Measurements from ENCODE around the gene CT55. TPM values are rescaled to one million over a fixed set of nuclear protein-coding genes. Genes with fewer than 3 reads are reported as not detected.

The CT55 gene
- total RNA-seq, 1 experiment from 2014 or later = not detected

DNA sequence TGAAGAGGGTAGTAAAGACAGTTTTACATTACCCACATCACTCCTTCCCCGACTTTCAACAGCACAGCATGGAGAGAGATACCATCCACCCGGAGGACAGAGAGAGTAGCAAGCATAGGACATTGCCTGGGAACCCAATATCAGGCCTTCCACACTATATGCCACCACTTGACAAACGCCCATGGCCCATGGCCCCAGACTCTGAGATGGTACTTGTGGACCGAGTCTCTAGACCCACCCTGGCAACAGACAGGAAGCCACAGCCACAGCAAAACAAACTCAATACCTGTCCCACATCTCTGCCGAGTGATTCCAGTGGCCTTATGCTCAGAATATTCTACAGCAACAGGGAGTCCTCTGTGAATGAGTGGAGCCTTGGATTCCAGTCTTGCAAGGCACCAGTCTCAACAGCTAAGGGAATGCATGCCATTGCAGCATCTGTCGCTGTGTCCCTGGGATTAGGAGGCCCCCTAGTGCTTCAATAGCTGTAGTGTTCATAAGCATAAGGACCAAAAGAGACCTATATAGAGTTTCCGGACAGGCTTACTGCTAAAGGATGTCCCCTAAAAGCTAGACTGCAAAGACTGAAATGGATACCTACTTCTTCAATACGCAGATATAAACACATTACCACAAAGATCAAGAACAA lies 14.7 kb upstream of the CT55 start:
- no peak overlapping the region for H3K18ac ChIP-seq (ENCODE audit: insufficient read length, low read depth, low read length)
- no peak overlapping the region for H3K9ac ChIP-seq (ENCODE audit: extremely low read depth, insufficient read length, low read length)
- Mint-ChIP-seq H3K27ac (peak overlapping the region in 1 of 3 experiments; percentile 19; a peak in 1 of 7 replicates), H3K9me3 (peaks cover 39 to 70% of the 10 kb centered on the region in 2 experiments), H3K27me3 (ENCODE audit: low read depth) (peaks cover 3% of the 10 kb centered on the region), H3K36me3 (ENCODE audit: insufficient read depth in 1 of 3, low read depth in 3 of 3) (no peaks in the 10 kb centered on the region; a peak in 1 of 7 replicates), H3K4me3 (no peak overlapping the region), H3K4me1 (no peaks in the 10 kb centered on the region)
- peak; percentile 59 for DNase-seq
- no peak overlapping the region for H3K4ac ChIP-seq (ENCODE audit: low read depth, low read length)
- no peak overlapping the region for H3K23ac ChIP-seq (ENCODE audit: insufficient read length, low read depth, low read length)
- H4K91ac ChIP-seq (ENCODE audit: insufficient read length, low read depth, low read length) = no peak overlapping the region
- no peak overlapping the region for H3K14ac ChIP-seq (ENCODE audit: insufficient read depth, low read length)
- no peak overlapping the region for H4K8ac ChIP-seq (replicated peaks; ENCODE audit: insufficient read length, low read depth, low read length)
- H2BK120ac ChIP-seq (ENCODE audit: low read depth, low read length, poor library complexity, severe bottlenecking) = no peak overlapping the region
- no peaks in the 10 kb centered on the region for H3K4me1 ChIP-seq (ENCODE audit: insufficient read depth, low read length)
- H3K27ac ChIP-seq (ENCODE audit: insufficient read length, low read depth, low read length) = no peak overlapping the region
- no peak overlapping the region for H2AFZ ChIP-seq (ENCODE audit: low read length)
- no peak overlapping the region for H2BK15ac ChIP-seq (ENCODE audit: low read depth, low read length)
- no peaks in the 10 kb centered on the region for H3K23me2 ChIP-seq (ENCODE audit: insufficient read length, low read depth, low read length, poor library complexity, severe bottlenecking)
- H3K4me2 ChIP-seq (ENCODE audit: insufficient read depth, insufficient read length, low read length) = no peak overlapping the region
- H4K20me1 ChIP-seq (ENCODE audit: control insufficient read depth, insufficient read depth, insufficient read length) = no peaks in the 10 kb centered on the region
- H2BK20ac ChIP-seq (ENCODE audit: low read depth, low read length, poor library complexity, severe bottlenecking) = no peak overlapping the region
- no peaks in the 10 kb centered on the region for H3K79me1 ChIP-seq (ENCODE audit: insufficient read depth, low read depth, low read length, poor library complexity, severe bottlenecking)
- WGBS (ENCODE audit: extremely low coverage, insufficient read length, low lambda C conversion rate) = no CpG with 5 or more reads among the region's 8 CpGs
- no peak overlapping the region for H4K5ac ChIP-seq (ENCODE audit: insufficient read length, low read depth, low read length)
- H3K79me2 ChIP-seq (ENCODE audit: insufficient read depth, low read length) = no peaks in the 10 kb centered on the region
- H3T11ph ChIP-seq (ENCODE audit: low read length) = no peak overlapping the region
- H3K9me3 ChIP-seq (ENCODE audit: control insufficient read depth, low read depth, low read length) = peaks cover 13% of the 10 kb centered on the region
- H2BK12ac ChIP-seq (ENCODE audit: insufficient read length, low read depth, low read length) = no peak overlapping the region
- TF ChIP-seq CTCF (conservative IDR thresholded peaks at IDR 0.05) = peak; percentile 62
- H2BK5ac ChIP-seq (ENCODE audit: insufficient read length, low read length) = no peak overlapping the region
- no peaks in the 10 kb centered on the region for H3K27me3 ChIP-seq (ENCODE audit: insufficient read depth, low read length)
- H2AK5ac ChIP-seq (ENCODE audit: insufficient read length, low read length) = no peak overlapping the region
- H3K56ac ChIP-seq (ENCODE audit: insufficient read length, low read depth, low read length) = no peak overlapping the region
